HepG2 (cell line): Measurements from ENCODE around the gene UBR4. TPM values are rescaled to one million over a fixed set of nuclear protein-coding genes. Genes with fewer than 3 reads are reported as not detected.

ENCODE experiments used
- ATAC-seq: fragments of 200-7000 bp; cut with Tn5 transposase; 3 replicates; pipeline ENCODE4 v1.9.1; 2020; ENCODE audit warnings: mild to moderate bottlenecking, moderate library complexity
- BruUV-seq: library from RNA; stranded (reverse); fragments of 400-500 nt; replicated peaks from 2 replicates; lab custom pipeline; 2021; lab: Mats Ljungman, UMichigan
- CTCF ChIA-PET: fragments of 300-600 bp; formaldehyde crosslinking; extraction: SDS; loops from one replicate; lab custom pipeline; 2021; ENCODE audit warnings: low total read pairs, inconsistent platforms, low intra/inter-chr PET ratio; lab: Yijun Ruan, JAX
- POLR2A ChIA-PET: fragments of 350-600 bp; sonication (Branson Sonifier 250); formaldehyde crosslinking; loops from one replicate; lab custom pipeline; 2020; ENCODE audit warnings: antibody characterized with exemption, inconsistent platforms; lab: Yijun Ruan, JAX
- DNase-seq: peaks from one replicate; pipeline ENCODE4 v3.0.0-alpha.2; 2015; ENCODE audit warnings: low spot score
- FAIRE-seq: peaks from 3 replicates; lab custom pipeline; 2011; peaks lifted over from hg19 to GRCh38; lab: Jason Lieb, UNC
- H2AFZ ChIP-seq: one replicate; pipeline ENCODE4 v1.6.1; 2011; ENCODE audit warnings: low read length, inconsistent platforms
- H3K27ac ChIP-seq: fragments of 300-600 bp; 3 replicates; pipeline ENCODE4 v1.8.0; 2011; ENCODE audit warnings: mixed run types, mild to moderate bottlenecking, mixed read lengths, low read length, inconsistent platforms; ENCODE audit not compliant: insufficient read depth; ENCODE audit errors: extremely low read length
- H3K27me3 ChIP-seq, 2 experiments: fragments of 200-600 bp in 1 of 2; 2 replicates in 1 of 2; 3 replicates in 1 of 2; pipeline versions ENCODE4 v1.6.0 to v1.8.0; 2011; ENCODE audit warnings: low read length in 2 of 2, mild to moderate bottlenecking in 2 of 2, moderate library complexity in 2 of 2, inconsistent platforms in 1 of 2; ENCODE audit not compliant: insufficient read depth in 2 of 2, control insufficient read depth in 1 of 2
- H3K36me3 ChIP-seq, 2 experiments: fragments of 200-600 bp in 1 of 2; replicated peaks in 1 of 2; 2 replicates in 1 of 2; 3 replicates in 1 of 2; pipeline versions ENCODE4 v1.5.1 to v1.8.0; 2011; ENCODE audit warnings: low read length in 2 of 2, inconsistent platforms in 1 of 2; ENCODE audit not compliant: insufficient read depth in 2 of 2, control insufficient read depth in 1 of 2
- H3K4me1 ChIP-seq: 2 replicates; pipeline ENCODE4 v1.5.1; 2012; ENCODE audit warnings: low read length, inconsistent platforms; ENCODE audit not compliant: insufficient read depth
- H3K4me2 ChIP-seq: 2 replicates; pipeline ENCODE4 v1.6.0; 2011; ENCODE audit warnings: low read depth, low read length, inconsistent platforms
- H3K4me3 ChIP-seq, 3 experiments: fragments of 200-600 bp in 1 of 3; sonication (generic), shearing (Covaris generic) in 1 of 3; replicated peaks in 1 of 3; 2 replicates each; pipeline ENCODE4 v1.5.1; 2011 to 2016; ENCODE audit warnings: low read length in 3 of 3, inconsistent platforms in 2 of 3, low read depth in 2 of 3, mild to moderate bottlenecking in 2 of 3, control low read depth in 1 of 3, mixed read lengths in 1 of 3; ENCODE audit not compliant: insufficient read depth in 1 of 3
- H3K79me2 ChIP-seq: one replicate; pipeline ENCODE4 v1.6.1; 2011; ENCODE audit warnings: low read length, inconsistent platforms; ENCODE audit not compliant: insufficient read depth
- H3K9ac ChIP-seq: 2 replicates; pipeline ENCODE4 v1.6.0; 2011; ENCODE audit warnings: mild to moderate bottlenecking, low read depth, low read length, inconsistent platforms; ENCODE audit not compliant: insufficient read depth
- H3K9me3 ChIP-seq: 2 replicates; pipeline ENCODE4 v1.5.1; 2012; ENCODE audit warnings: mild to moderate bottlenecking, low read length
- H4K20me1 ChIP-seq: 2 replicates; pipeline ENCODE4 v1.6.0; 2011; ENCODE audit warnings: inconsistent platforms, mild to moderate bottlenecking, low read length, moderate library complexity; ENCODE audit not compliant: insufficient read depth
- MXI1 ChIP-seq: IDR thresholded peaks from 3 replicates; pipeline ENCODE4 v1.6.1; 2012; ENCODE audit warnings: low read depth, low read length, inconsistent platforms, borderline replicate concordance
- ONECUT2 ChIP-seq: sonication (generic); formaldehyde crosslinking; IDR thresholded peaks from 2 replicates; pipeline ENCODE4 v1.4.0; 2020; ENCODE audit warnings: missing genetic modification reagents
- RORA ChIP-seq: sonication (generic); formaldehyde crosslinking; IDR thresholded peaks from 2 replicates; pipeline ENCODE4 v1.5.0; 2020; ENCODE audit warnings: mild to moderate bottlenecking, missing genetic modification reagents, moderate library complexity
- ZNF674 ChIP-seq: sonication (generic); formaldehyde crosslinking; IDR thresholded peaks from 2 replicates; pipeline ENCODE4 v1.5.0; 2020; ENCODE audit warnings: low read depth, mild to moderate bottlenecking, missing genetic modification reagents
- ZNF720 ChIP-seq: sonication (generic); formaldehyde crosslinking; IDR thresholded peaks from 2 replicates; pipeline ENCODE4 v1.4.0; 2020; ENCODE audit warnings: missing genetic modification reagents
- WGBS: methylation state at CpG from one replicate; pipeline ENCODE4 v1.1.6; 2017; ENCODE audit warnings: low lambda C conversion rate; 5-methylcytosine and 5-hydroxymethylcytosine counted together
- in situ Hi-C: cut with HindIII; loops from 2 replicates; pipeline ENCODE4 v1.10.0; 2017; ENCODE audit warnings: low pct_unique_long_range_greater_than_20kb; ENCODE audit not compliant: extremely low pct_ligation_motif_present
- intact Hi-C: fragments of 100-400 bp; cut with micrococcal nuclease; formaldehyde crosslinking; loops from one replicate; pipeline ENCODE4 v1.10.0; 2022; ENCODE audit not compliant: unreplicated experiment
- polyA plus RNA-seq, 8 experiments: library from polyadenylated mRNA; depleted of rRNA in 3 of 8; stranded (reverse) in 7 of 8; unstranded in 1 of 8; fragments of >200 nt; fragmentation: Illumina TruSeq in 4 of 8; extraction: Trizol in 4 of 8; gene quantifications; 2 replicates each; pipeline versions ENCODE4 v1.2.1 to v1.2.3, GENCODE V29; 2011 to 2016; ENCODE audit warnings: low read depth in 4 of 8, missing spikeins in 1 of 8, mixed read lengths in 1 of 8; ENCODE audit not compliant: insufficient read depth in 1 of 8
- total RNA-seq, 5 experiments: library from RNA; depleted of rRNA; stranded (reverse); fragments of >200 nt; fragmentation: Illumina TruSeq; extraction: Trizol; gene quantifications; 2 replicates each; pipeline ENCODE4 v1.2.3, GENCODE V29; 2016; ENCODE audit warnings: low read depth in 1 of 5

UBR4 gene
- total and polyA plus RNA-seq, 2 of the 13 experiments (the other 11 are each of a cell fraction or from before 2014, with no cell fraction given) = 59.1 to 106 TPM

DNA sequence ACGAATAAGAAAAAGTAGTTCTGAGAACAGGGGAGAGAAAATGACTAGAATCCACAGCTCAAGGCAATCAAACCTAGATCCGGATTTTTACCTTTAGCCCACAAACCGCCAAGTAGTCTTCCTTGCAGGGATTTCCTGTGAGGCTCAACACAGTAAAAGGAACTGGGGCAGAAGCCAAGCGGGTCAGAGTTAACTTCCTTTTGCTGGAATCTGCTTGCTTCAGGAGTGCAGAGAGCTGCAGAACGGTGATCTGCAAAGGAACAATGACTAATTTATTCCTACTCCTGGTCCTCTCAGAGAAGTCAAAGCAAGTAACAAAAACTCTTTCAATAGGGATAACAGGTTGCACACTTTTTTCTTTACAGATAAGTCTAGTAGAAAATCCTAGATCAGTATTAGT, 53.4 kb downstream of the UBR4 start:
- H3K4me3 ChIP-seq = no peak overlapping the region
- no peak for FAIRE-seq

GRCh38 chr1:19154876-19155275, 55.2 kb downstream of the UBR4 start:
- Histone ChIP-seq H3K36me3 (peaks cover 76 to 98% of the 10 kb centered on the region in 2 experiments), H3K79me2 (no peaks in the 10 kb centered on the region), H3K27ac (no peak overlapping the region), H4K20me1 (no peaks in the 10 kb centered on the region), H3K4me2 (no peak overlapping the region), H3K9ac (no peak overlapping the region), H3K4me1 (no peaks in the 10 kb centered on the region), H3K4me3 (no peak overlapping the region), H3K9me3 (no peaks in the 10 kb centered on the region), H2AFZ (no peak overlapping the region), H3K27me3 (no peaks in the 10 kb centered on the region)
- POLR2A ChIA-PET = no interaction called here
- CTCF ChIA-PET = no interaction called here
- in situ Hi-C loops = no loop called here
- FAIRE-seq = no peak
- intact Hi-C loops = no loop called here
- BruUV-seq = no TSS peak
- WGBS = 97% methylated on average over 7 of the region's 7 CpGs
- no peak for DNase-seq
- ATAC-seq = no peak
- no peak for TF ChIP-seq MXI1

More for the DNA sequence above, 53.4 kb downstream of the UBR4 start:
- WGBS = 97% methylated on average over 5 of the region's 5 CpGs
- intact Hi-C loops (no loop called here), in situ Hi-C loops (no loop called here)
- ChIA-PET CTCF (no interaction called here), POLR2A (no interaction called here)
- no peak for TF ChIP-seq ONECUT2 (CRISPR knock-in tag)
- Histone ChIP-seq H3K27ac (no peak overlapping the region), H4K20me1 (no peaks in the 10 kb centered on the region), H3K79me2 (no peaks in the 10 kb centered on the region), H3K36me3 (peaks cover 71 to 98% of the 10 kb centered on the region in 2 experiments), H3K27me3 (no peaks in the 10 kb centered on the region), H2AFZ (no peak overlapping the region), H3K4me2 (no peak overlapping the region), H3K9ac (no peak overlapping the region), H3K9me3 (no peaks in the 10 kb centered on the region), H3K4me1 (no peaks in the 10 kb centered on the region)
- BruUV-seq = no TSS peak
- no peak for DNase-seq
- ATAC-seq = no peak

DNA sequence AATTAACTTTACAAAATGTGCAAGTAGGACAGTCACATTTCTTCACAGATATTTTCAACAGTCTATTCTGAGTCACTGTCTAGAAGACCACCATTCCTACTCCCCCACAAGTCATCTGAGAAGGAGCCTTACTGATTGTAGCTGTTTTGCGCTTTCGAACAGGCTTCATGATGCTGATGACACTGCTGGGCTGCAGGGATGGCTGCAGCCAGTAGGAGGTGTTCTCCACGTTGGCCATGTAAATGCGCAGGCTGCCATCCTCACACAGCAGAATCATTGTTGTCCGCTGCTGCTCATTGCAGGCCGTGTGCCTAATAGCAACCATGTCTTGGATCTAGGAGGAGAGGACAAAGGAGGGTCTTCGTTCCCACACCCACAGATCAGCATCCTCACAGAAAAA, 56.9 kb downstream of the UBR4 start:
- ChIA-PET POLR2A (no interaction called here), CTCF (no interaction called here)
- no peak for ATAC-seq

More for the DNA sequence above, 56.9 kb downstream of the UBR4 start:
- DNase-seq (no peak), FAIRE-seq (no peak)
- Histone ChIP-seq H3K9ac (no peak overlapping the region), H3K9me3 (no peaks in the 10 kb centered on the region), H2AFZ (no peak overlapping the region), H3K27ac (no peak overlapping the region), H3K4me3 (no peak overlapping the region), H3K36me3 (peaks cover 77 to 100% of the 10 kb centered on the region in 2 experiments), H3K4me2 (no peak overlapping the region), H4K20me1 (no peaks in the 10 kb centered on the region), H3K79me2 (no peaks in the 10 kb centered on the region), H3K27me3 (no peaks in the 10 kb centered on the region), H3K4me1 (no peaks in the 10 kb centered on the region)
- in situ Hi-C loops (no loop called here), intact Hi-C loops (no loop called here)
- 100% methylated on average over 7 of the region's 7 CpGs for WGBS
- BruUV-seq = no TSS peak
- TF ChIP-seq ZNF720 (CRISPR knock-in tag) = no peak
- TF ChIP-seq ZNF674 (CRISPR knock-in tag) = no peak
- no peak for TF ChIP-seq RORA (CRISPR knock-in tag)
